WTC11 (cell line): ENCODE measurements around the gene GNB5. TPM values are rescaled to one million over a fixed set of nuclear protein-coding genes. Genes with fewer than 3 reads are reported as not detected.
"Not testable (repeated sequence)": the region's sequence is repeated elsewhere in the genome, so short reads cannot be mapped to it uniquely, and the experiment has no call there.

ENCODE experiments used
- ATAC-seq: fragments of 200-7000 bp; cut with Tn5 transposase; 2 replicates; pipeline ENCODE4 v1.10.0; 2021; ENCODE audit warnings: mild to moderate bottlenecking, moderate library complexity
- CTCF ChIA-PET: fragments of 300-600 bp; sonication (Branson Sonifier 250); formaldehyde crosslinking; loops from one replicate; lab custom pipeline; 2021; ENCODE audit warnings: antibody characterized with exemption; lab: Charles Lee
- POLR2A ChIA-PET: fragments of 350-600 bp; sonication (Branson Sonifier 250); formaldehyde crosslinking; loops from one replicate; lab custom pipeline; 2021; ENCODE audit warnings: antibody characterized with exemption; lab: Charles Lee
- DNase-seq: peaks from one replicate; pipeline ENCODE4 v3.0.0; 2021; ENCODE audit warnings: low spot score
- H3K27ac Mint-ChIP-seq: 2 replicates; pipeline ENCODE4 v1.8.0; 2021; ENCODE audit warnings: mixed read lengths
- H3K27me3 Mint-ChIP-seq: 2 replicates; pipeline ENCODE4 v1.8.0; 2021; ENCODE audit warnings: low read depth, mild to moderate bottlenecking, moderate library complexity, mixed read lengths
- H3K36me3 Mint-ChIP-seq: 2 replicates; pipeline ENCODE4 v1.8.0; 2021; ENCODE audit warnings: mixed read lengths
- H3K4me1 Mint-ChIP-seq: 2 replicates; pipeline ENCODE4 v1.8.0; 2022; ENCODE audit warnings: mixed read lengths
- H3K4me3 Mint-ChIP-seq: 2 replicates; pipeline ENCODE4 v1.8.0; 2021; ENCODE audit warnings: mild to moderate bottlenecking, moderate library complexity, mixed read lengths
- H3K9me3 Mint-ChIP-seq: 2 replicates; pipeline ENCODE4 v1.8.0; 2021; ENCODE audit warnings: mixed read lengths
- GTF2I ChIP-seq: fragments of 250-450 bp; sonication (Bioruptor Pico); conservative IDR thresholded peaks from 2 replicates; pipeline ENCODE4 v1.4.0; 2021; ENCODE audit warnings: mild to moderate bottlenecking
- SMAD4 ChIP-seq: sonication (generic); formaldehyde crosslinking; IDR thresholded peaks from 2 replicates; pipeline ENCODE4 v1.8.0; 2022; ENCODE audit warnings: mild to moderate bottlenecking, missing genetic modification reagents
- TP53 ChIP-seq: sonication (generic); formaldehyde crosslinking; IDR thresholded peaks from 2 replicates; pipeline ENCODE4 v1.8.1; 2023; ENCODE audit warnings: mild to moderate bottlenecking, missing genetic modification reagents
- ZBTB21 ChIP-seq: sonication (generic); formaldehyde crosslinking; IDR thresholded peaks from 2 replicates; pipeline ENCODE4 v1.8.1; 2023; ENCODE audit warnings: mild to moderate bottlenecking, missing genetic modification reagents, borderline replicate concordance
- ZNF121 ChIP-seq: sonication (generic); formaldehyde crosslinking; IDR thresholded peaks from 2 replicates; pipeline ENCODE4 v1.8.0; 2023; ENCODE audit warnings: missing genetic modification reagents
- total RNA-seq: library from RNA; stranded (reverse); gene quantifications from 3 replicates; pipeline ENCODE4 v1.2.3, GENCODE V29; 2021
- TF ChIP-seq, protein P1 (sequence below): sonication (generic); formaldehyde crosslinking; IDR thresholded peaks from 2 replicates; pipeline ENCODE4 v1.8.1; 2023; ENCODE audit warnings: mild to moderate bottlenecking, missing genetic modification reagents
- TF ChIP-seq, protein P2 (sequence below): sonication (generic); formaldehyde crosslinking; conservative IDR thresholded peaks from 2 replicates; pipeline ENCODE4 v1.8.1; 2022; ENCODE audit warnings: mild to moderate bottlenecking, missing genetic modification reagents
- TF ChIP-seq, protein P3 (sequence below): fragments of 250-450 bp; sonication (Bioruptor Pico); IDR thresholded peaks from 2 replicates; pipeline ENCODE4 v1.9.0; 2021; ENCODE audit warnings: mild to moderate bottlenecking
- TF ChIP-seq, protein P4 (sequence below): sonication (generic); formaldehyde crosslinking; IDR thresholded peaks from 2 replicates; pipeline ENCODE4 v1.8.1; 2023; ENCODE audit warnings: mild to moderate bottlenecking, missing genetic modification reagents, moderate library complexity
- TF ChIP-seq, protein P5 (sequence below): fragments of 250-450 bp; sonication (Bioruptor Pico); conservative IDR thresholded peaks from 2 replicates; pipeline ENCODE4 v1.9.0; 2021; ENCODE audit warnings: mild to moderate bottlenecking
- TF ChIP-seq, protein P6 (sequence below): fragments of 250-450 bp; sonication (Bioruptor Pico); IDR thresholded peaks from 2 replicates; pipeline ENCODE4 v1.9.0; 2021; ENCODE audit warnings: mild to moderate bottlenecking, borderline replicate concordance
- TF ChIP-seq, protein P7 (sequence below): sonication (generic); formaldehyde crosslinking; IDR thresholded peaks from 2 replicates; pipeline ENCODE4 v1.8.1; 2022; ENCODE audit warnings: mild to moderate bottlenecking, missing genetic modification reagents, moderate library complexity, borderline replicate concordance

The GNB5 gene
- total RNA-seq, 1 experiment from 2014 or later = 37.0 TPM

DNA sequence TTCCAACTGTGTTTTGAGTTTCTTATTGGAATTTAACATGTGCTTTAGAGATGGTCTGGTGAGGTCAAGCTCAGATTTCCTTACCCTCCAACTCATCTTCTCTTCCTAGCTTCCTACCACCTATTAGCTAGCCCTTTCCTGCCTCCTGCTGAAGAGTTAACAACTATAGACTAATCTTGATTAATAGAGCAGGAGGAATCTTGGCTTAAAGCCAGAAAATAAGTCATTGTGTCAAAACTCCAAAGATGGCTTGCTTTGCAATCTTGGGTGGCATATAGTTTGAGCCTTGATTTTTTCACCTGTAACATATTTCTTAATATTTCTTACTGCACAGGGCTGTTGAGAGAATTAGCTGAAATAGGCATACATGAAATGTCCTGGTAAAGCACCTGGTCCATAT is 105.9 kb downstream of the GNB5 start:
- no peak for TF ChIP-seq TP53
- TF ChIP-seq, protein P1, sequence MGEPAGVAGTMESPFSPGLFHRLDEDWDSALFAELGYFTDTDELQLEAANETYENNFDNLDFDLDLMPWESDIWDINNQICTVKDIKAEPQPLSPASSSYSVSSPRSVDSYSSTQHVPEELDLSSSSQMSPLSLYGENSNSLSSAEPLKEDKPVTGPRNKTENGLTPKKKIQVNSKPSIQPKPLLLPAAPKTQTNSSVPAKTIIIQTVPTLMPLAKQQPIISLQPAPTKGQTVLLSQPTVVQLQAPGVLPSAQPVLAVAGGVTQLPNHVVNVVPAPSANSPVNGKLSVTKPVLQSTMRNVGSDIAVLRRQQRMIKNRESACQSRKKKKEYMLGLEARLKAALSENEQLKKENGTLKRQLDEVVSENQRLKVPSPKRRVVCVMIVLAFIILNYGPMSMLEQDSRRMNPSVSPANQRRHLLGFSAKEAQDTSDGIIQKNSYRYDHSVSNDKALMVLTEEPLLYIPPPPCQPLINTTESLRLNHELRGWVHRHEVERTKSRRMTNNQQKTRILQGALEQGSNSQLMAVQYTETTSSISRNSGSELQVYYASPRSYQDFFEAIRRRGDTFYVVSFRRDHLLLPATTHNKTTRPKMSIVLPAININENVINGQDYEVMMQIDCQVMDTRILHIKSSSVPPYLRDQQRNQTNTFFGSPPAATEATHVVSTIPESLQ = no peak
- TF ChIP-seq, all 79 proteins: peak for 0
- Mint-ChIP-seq H3K27me3 (no peaks in the 10 kb centered on the region), H3K27ac (no peak overlapping the region), H3K9me3 (peaks cover 12% of the 10 kb centered on the region), H3K4me1 (no peaks in the 10 kb centered on the region), H3K36me3 (peaks cover 6% of the 10 kb centered on the region; the same call in 1 of the 2 replicates), H3K4me3 (no peak overlapping the region)
- ChIA-PET CTCF (no interaction called here), POLR2A (no interaction called here)
- ATAC-seq = no peak
- DNase-seq = no peak

DNA sequence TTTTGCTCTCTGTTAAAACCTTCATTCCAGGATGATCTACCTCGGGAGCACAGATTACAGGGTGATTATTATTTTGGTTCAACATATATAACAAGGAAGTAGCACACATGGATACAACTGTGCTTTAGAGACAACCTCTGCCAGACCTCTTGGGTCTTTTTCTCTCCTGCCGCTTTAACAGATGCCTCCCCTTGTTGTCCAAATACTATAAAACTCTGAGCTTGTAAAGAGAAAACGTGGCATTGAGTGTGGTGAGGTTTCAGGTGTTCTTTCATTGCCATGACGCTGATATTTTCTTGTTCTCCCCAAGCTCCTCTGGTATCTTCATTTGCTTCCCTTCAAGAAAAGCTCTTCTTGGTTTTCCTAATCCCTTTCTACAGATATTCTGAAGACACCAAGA is 107.6 kb downstream of the GNB5 start:
- Mint-ChIP-seq H3K4me1 (peaks cover 5% of the 10 kb centered on the region), H3K36me3 (no peaks in the 10 kb centered on the region), H3K9me3 (no peaks in the 10 kb centered on the region), H3K27ac (no peak overlapping the region), H3K27me3 (no peaks in the 10 kb centered on the region), H3K4me3 (no peak overlapping the region)
- TF ChIP-seq, protein P2, sequence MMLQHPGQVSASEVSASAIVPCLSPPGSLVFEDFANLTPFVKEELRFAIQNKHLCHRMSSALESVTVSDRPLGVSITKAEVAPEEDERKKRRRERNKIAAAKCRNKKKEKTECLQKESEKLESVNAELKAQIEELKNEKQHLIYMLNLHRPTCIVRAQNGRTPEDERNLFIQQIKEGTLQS (CRISPR knock-in tag) = no peak
- TF ChIP-seq, protein P3, sequence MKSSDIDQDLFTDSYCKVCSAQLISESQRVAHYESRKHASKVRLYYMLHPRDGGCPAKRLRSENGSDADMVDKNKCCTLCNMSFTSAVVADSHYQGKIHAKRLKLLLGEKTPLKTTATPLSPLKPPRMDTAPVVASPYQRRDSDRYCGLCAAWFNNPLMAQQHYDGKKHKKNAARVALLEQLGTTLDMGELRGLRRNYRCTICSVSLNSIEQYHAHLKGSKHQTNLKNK = no peak
- TF ChIP-seq, protein P4, sequence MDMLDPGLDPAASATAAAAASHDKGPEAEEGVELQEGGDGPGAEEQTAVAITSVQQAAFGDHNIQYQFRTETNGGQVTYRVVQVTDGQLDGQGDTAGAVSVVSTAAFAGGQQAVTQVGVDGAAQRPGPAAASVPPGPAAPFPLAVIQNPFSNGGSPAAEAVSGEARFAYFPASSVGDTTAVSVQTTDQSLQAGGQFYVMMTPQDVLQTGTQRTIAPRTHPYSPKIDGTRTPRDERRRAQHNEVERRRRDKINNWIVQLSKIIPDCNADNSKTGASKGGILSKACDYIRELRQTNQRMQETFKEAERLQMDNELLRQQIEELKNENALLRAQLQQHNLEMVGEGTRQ (CRISPR knock-in tag) = no peak
- TF ChIP-seq, protein P5, sequence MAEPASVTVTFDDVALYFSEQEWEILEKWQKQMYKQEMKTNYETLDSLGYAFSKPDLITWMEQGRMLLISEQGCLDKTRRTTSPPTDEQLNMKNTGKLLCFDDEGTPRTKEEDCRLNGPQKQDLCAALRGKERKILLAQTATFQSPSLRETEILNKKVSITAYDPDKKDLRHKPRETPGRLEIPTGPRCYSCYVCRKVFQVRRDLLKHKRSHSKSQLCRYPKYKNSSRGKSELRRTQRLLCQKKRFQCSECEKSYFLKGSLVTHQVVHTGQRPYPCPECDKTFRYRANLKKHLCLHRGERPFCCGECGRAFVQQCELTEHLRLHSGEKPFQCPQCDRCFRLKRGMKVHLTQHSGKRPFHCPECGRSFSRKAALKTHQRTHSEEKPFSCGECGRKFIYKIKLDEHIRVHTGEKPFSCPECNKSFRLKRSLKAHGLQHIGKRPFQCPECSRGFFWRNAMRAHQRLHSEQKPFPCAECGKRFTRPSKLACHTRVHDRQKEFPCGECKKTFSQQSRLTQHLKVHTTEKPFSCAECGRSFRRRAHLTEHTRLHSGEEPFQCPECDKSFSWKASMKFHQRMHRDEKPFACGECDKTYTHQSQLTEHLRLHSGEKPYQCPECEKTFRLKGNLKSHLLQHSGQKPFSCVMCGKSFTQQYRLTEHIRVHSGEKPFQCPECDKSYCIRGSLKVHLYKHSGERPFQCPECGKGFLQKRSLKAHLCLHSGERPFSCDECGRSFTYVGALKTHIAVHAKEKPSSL (CRISPR knock-in tag) = no peak
- TF ChIP-seq ZBTB21 (CRISPR knock-in tag) (no peak), ZNF121 (CRISPR knock-in tag) (no peak), SMAD4 (no peak), GTF2I (CRISPR knock-in tag) (no peak)
- TF ChIP-seq, protein P6, sequence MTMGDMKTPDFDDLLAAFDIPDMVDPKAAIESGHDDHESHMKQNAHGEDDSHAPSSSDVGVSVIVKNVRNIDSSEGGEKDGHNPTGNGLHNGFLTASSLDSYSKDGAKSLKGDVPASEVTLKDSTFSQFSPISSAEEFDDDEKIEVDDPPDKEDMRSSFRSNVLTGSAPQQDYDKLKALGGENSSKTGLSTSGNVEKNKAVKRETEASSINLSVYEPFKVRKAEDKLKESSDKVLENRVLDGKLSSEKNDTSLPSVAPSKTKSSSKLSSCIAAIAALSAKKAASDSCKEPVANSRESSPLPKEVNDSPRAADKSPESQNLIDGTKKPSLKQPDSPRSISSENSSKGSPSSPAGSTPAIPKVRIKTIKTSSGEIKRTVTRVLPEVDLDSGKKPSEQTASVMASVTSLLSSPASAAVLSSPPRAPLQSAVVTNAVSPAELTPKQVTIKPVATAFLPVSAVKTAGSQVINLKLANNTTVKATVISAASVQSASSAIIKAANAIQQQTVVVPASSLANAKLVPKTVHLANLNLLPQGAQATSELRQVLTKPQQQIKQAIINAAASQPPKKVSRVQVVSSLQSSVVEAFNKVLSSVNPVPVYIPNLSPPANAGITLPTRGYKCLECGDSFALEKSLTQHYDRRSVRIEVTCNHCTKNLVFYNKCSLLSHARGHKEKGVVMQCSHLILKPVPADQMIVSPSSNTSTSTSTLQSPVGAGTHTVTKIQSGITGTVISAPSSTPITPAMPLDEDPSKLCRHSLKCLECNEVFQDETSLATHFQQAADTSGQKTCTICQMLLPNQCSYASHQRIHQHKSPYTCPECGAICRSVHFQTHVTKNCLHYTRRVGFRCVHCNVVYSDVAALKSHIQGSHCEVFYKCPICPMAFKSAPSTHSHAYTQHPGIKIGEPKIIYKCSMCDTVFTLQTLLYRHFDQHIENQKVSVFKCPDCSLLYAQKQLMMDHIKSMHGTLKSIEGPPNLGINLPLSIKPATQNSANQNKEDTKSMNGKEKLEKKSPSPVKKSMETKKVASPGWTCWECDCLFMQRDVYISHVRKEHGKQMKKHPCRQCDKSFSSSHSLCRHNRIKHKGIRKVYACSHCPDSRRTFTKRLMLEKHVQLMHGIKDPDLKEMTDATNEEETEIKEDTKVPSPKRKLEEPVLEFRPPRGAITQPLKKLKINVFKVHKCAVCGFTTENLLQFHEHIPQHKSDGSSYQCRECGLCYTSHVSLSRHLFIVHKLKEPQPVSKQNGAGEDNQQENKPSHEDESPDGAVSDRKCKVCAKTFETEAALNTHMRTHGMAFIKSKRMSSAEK (CRISPR knock-in tag) = no peak
- TF ChIP-seq, protein P1 = no peak
- TF ChIP-seq, protein P7, sequence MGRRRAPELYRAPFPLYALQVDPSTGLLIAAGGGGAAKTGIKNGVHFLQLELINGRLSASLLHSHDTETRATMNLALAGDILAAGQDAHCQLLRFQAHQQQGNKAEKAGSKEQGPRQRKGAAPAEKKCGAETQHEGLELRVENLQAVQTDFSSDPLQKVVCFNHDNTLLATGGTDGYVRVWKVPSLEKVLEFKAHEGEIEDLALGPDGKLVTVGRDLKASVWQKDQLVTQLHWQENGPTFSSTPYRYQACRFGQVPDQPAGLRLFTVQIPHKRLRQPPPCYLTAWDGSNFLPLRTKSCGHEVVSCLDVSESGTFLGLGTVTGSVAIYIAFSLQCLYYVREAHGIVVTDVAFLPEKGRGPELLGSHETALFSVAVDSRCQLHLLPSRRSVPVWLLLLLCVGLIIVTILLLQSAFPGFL (CRISPR knock-in tag) = no peak
- ChIA-PET POLR2A (interaction anchor here (0.6 kb wide), 1 partner anchor 63 kb away, joined by 3 read pairs; no protein-coding TSS in a partner anchor), CTCF (interaction anchor here (0.9 to 1.2 kb wide), 2 partner anchors 144 to 179 kb away, joined by 3 to 4 read pairs; no protein-coding TSS in a partner anchor)
- DNase-seq (no peak), ATAC-seq (no peak)

DNA sequence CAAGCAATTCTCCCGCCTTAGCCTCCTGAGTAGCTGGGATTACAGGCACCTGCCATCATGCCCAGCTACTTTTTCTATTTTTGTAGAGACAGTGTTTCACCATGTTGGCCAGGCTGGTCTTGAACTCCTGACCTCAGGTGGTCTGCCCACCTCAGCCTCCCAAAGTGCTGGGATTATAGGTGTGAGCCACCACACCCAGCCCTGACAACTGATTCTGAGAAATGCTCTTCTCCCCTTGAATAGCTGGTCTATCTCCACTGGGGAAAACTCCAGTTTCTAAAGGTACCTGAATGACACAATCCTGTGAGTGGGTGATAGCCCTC is 108.2 kb downstream of the GNB5 start:
- ATAC-seq, H3K9me3 Mint-ChIP-seq, H3K4me3 Mint-ChIP-seq, POLR2A ChIA-PET, DNase-seq, H3K27ac Mint-ChIP-seq, H3K36me3 Mint-ChIP-seq, H3K4me1 Mint-ChIP-seq, H3K27me3 Mint-ChIP-seq: not testable (repeated sequence)
- CTCF ChIA-PET = interaction anchor here (1.2 kb wide), 1 partner anchor 144 kb away, joined by 4 read pairs; no protein-coding TSS in a partner anchor
